Osteoblast (primary cell): ENCODE measurements around the gene MAMSTR. TPM values are rescaled to one million over a fixed set of nuclear protein-coding genes. Genes with fewer than 3 reads are reported as not detected.
"Not testable (repeated sequence)": the region's sequence is repeated elsewhere in the genome, so short reads cannot be mapped to it uniquely, and the experiment has no call there.

ENCODE experiments used
- DNase-seq: peaks from one replicate; pipeline ENCODE4 v3.0.0; 2011; ENCODE audit warnings: low spot score, mixed read lengths; ENCODE audit not compliant: insufficient read length; ENCODE audit errors: missing footprints
- H2AFZ ChIP-seq: 2 replicates; pipeline ENCODE4 v1.6.0; 2011; ENCODE audit warnings: mild to moderate bottlenecking, low read length
- H3K27ac ChIP-seq: 2 replicates; pipeline ENCODE4 v1.5.1; 2011; ENCODE audit warnings: mild to moderate bottlenecking, low read depth, low read length, moderate library complexity
- H3K27me3 ChIP-seq: 2 replicates; pipeline ENCODE4 v1.6.0; 2012; ENCODE audit warnings: mild to moderate bottlenecking, control low read depth, inconsistent platforms, low read length, moderate library complexity; ENCODE audit not compliant: insufficient read depth
- H3K36me3 ChIP-seq: 2 replicates; pipeline ENCODE4 v1.5.1; 2011; ENCODE audit warnings: mild to moderate bottlenecking, low read length, control low read depth, moderate library complexity; ENCODE audit not compliant: insufficient read depth
- H3K4me1 ChIP-seq: 2 replicates; pipeline ENCODE4 v1.5.1; 2011; ENCODE audit warnings: mild to moderate bottlenecking, low read length, control low read depth, moderate library complexity; ENCODE audit not compliant: insufficient read depth
- H3K4me2 ChIP-seq: 2 replicates; pipeline ENCODE4 v1.6.0; 2011; ENCODE audit warnings: mild to moderate bottlenecking, low read length; ENCODE audit not compliant: insufficient read depth
- H3K4me3 ChIP-seq: fragments of 200-600 bp; sonication (generic); 3 replicates; pipeline ENCODE4 v1.5.1; 2012; ENCODE audit warnings: mild to moderate bottlenecking, low read length, inconsistent platforms; ENCODE audit not compliant: insufficient read depth
- H3K79me2 ChIP-seq: 2 replicates; pipeline ENCODE4 v1.6.0; 2012; ENCODE audit warnings: mild to moderate bottlenecking, low read length, control low read depth, inconsistent platforms; ENCODE audit not compliant: insufficient read depth
- H3K9me3 ChIP-seq: 2 replicates; pipeline ENCODE4 v1.5.1; 2011; ENCODE audit warnings: low read depth, low read length, control low read depth
- H4K20me1 ChIP-seq: 2 replicates; pipeline ENCODE4 v1.6.0; 2012; ENCODE audit warnings: mild to moderate bottlenecking, low read length, control low read depth; ENCODE audit not compliant: insufficient read depth
- CTCF ChIP-seq: IDR thresholded peaks from 2 replicates; pipeline ENCODE4 v1.5.1; 2011; ENCODE audit warnings: mild to moderate bottlenecking, low read depth, low read length, moderate library complexity; ENCODE audit errors: extremely low read depth
- total RNA-seq: library from RNA; depleted of rRNA; stranded (reverse); fragments of >200 nt; gene quantifications from 2 replicates; pipeline ENCODE4 v1.2.3, GENCODE V29; 2012

Gene MAMSTR
- total RNA-seq, 1 donor, result 0.36 TPM

GRCh38 chr19:48683349-48683748 lies 36.2 kb downstream of the MAMSTR start:
- no peaks in the 10 kb centered on the region for H3K79me2 ChIP-seq
- H3K9me3 ChIP-seq, result no peaks in the 10 kb centered on the region
- peak overlapping the region; percentile 74 for H3K4me2 ChIP-seq
- H4K20me1 ChIP-seq, result no peaks in the 10 kb centered on the region
- H3K36me3 ChIP-seq, result no peaks in the 10 kb centered on the region
- no peak for TF ChIP-seq CTCF
- H3K4me1 ChIP-seq, result peaks cover 9% of the 10 kb centered on the region
- H3K27me3 ChIP-seq, result no peaks in the 10 kb centered on the region
- H2AFZ ChIP-seq, result peak overlapping the region; percentile 81
- H3K4me3 ChIP-seq, result peak overlapping the region; percentile 57
- H3K27ac ChIP-seq, result no peak overlapping the region
- peak; percentile 76 for DNase-seq

DNA sequence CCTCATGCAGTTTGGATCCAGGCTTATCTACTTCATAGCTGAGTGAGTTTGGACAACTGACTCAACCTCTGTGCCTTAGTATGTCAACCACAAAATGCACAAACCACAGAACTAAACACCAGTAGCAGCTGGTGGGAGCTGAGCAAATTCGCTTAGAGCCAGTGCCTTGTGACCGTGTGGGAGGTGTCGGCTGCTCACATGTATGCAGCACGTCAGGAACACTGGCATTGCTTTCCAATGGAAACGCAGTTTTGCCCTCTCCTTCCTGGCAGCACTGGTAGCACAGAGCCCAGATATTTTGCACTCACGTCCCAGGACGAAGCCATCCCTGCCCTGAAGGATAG lies 38.4 kb downstream of the MAMSTR start:
- Histone ChIP-seq H3K36me3 (no peaks in the 10 kb centered on the region), H3K27ac (peak overlapping the region; percentile 50), H3K4me1 (peaks cover 9% of the 10 kb centered on the region), H3K79me2 (no peaks in the 10 kb centered on the region), H3K4me2 (peak overlapping the region; percentile 40), H2AFZ (no peak overlapping the region), H3K9me3 (no peaks in the 10 kb centered on the region), H3K27me3 (peaks cover 5% of the 10 kb centered on the region), H3K4me3 (no peak overlapping the region), H4K20me1 (no peaks in the 10 kb centered on the region)
- no peak for TF ChIP-seq CTCF
- peak; percentile 99 for DNase-seq

- Histone ChIP-seq H3K4me1 (peaks cover 9% of the 10 kb centered on the region), H3K9me3 (no peaks in the 10 kb centered on the region), H3K4me3 (no peak overlapping the region), H3K27me3 (peaks cover 5% of the 10 kb centered on the region), H3K79me2 (no peaks in the 10 kb centered on the region), H4K20me1 (no peaks in the 10 kb centered on the region), H2AFZ (no peak overlapping the region), H3K27ac (no peak overlapping the region), H3K36me3 (no peaks in the 10 kb centered on the region), H3K4me2 (no peak overlapping the region)
- DNase-seq, result no peak
- no peak for TF ChIP-seq CTCF
These were observed 38.9 kb downstream of the MAMSTR start for GRCh38 chr19:48680436-48681126.

GRCh38 chr19:48680006-48680405 lies 39.5 kb downstream of the MAMSTR start:
- not testable (repeated sequence) for DNase-seq, H3K4me2 ChIP-seq

More at GRCh38 chr19:48680006-48680405, 39.5 kb downstream of the MAMSTR start:
- H4K20me1 ChIP-seq, H3K27me3 ChIP-seq, H3K4me1 ChIP-seq, H2AFZ ChIP-seq, H3K36me3 ChIP-seq, H3K79me2 ChIP-seq, H3K9me3 ChIP-seq, H3K4me3 ChIP-seq, H3K27ac ChIP-seq: not testable (repeated sequence)
